SK-N-SH treated with all-trans-retinoic acid at 6 μM for 48 hours (cell line): ENCODE results near the gene CACNA2D2.
A peak's percentile ranks its signal among the peaks of the same experiment; 100 is the strongest.

Experiments used
- ATAC-seq: fragments of 200-7000 bp; cut with Tn5 transposase; 3 replicates; pipeline ENCODE4 v1.9.1; 2020; ENCODE audit warnings: mild to moderate bottlenecking, moderate library complexity
- ARNTL ChIP-seq: fragments of 450-650 bp; formaldehyde crosslinking; IDR thresholded peaks from 2 replicates; pipeline ENCODE4 v1.5.0; 2020; ENCODE audit warnings: low read depth, mild to moderate bottlenecking, moderate library complexity, borderline replicate concordance
- BACH2 ChIP-seq: fragments of 250-450 bp; sonication (Bioruptor Pico); IDR thresholded peaks from 2 replicates; pipeline ENCODE4 v1.9.0; 2021; ENCODE audit warnings: mild to moderate bottlenecking, borderline replicate concordance
- CSDC2 ChIP-seq: fragments of 250-450 bp; sonication (Bioruptor Pico); IDR thresholded peaks from 2 replicates; pipeline ENCODE4 v1.5.0; 2020; ENCODE audit warnings: mild to moderate bottlenecking, moderate library complexity
- ESRRG ChIP-seq: fragments of 250-450 bp; sonication (Bioruptor Pico); IDR thresholded peaks from 2 replicates; pipeline ENCODE4 v1.6.1; 2021; ENCODE audit warnings: mild to moderate bottlenecking
- GLIS3 ChIP-seq: fragments of 250-450 bp; sonication (Bioruptor Pico); IDR thresholded peaks from 2 replicates; pipeline ENCODE4 v1.5.0; 2020; ENCODE audit warnings: mild to moderate bottlenecking, moderate library complexity
- ISL1 ChIP-seq: fragments of 250-450 bp; sonication (Bioruptor Pico); IDR thresholded peaks from 2 replicates; pipeline ENCODE4 v2.1.2; 2022; ENCODE audit warnings: mild to moderate bottlenecking, moderate library complexity
- PPARA ChIP-seq: fragments of 250-450 bp; sonication (Bioruptor Pico); IDR thresholded peaks from 2 replicates; pipeline ENCODE4 v1.5.0; 2020; ENCODE audit warnings: mild to moderate bottlenecking, borderline replicate concordance
- RARB ChIP-seq: fragments of 250-450 bp; sonication (Bioruptor Pico); IDR thresholded peaks from 2 replicates; pipeline ENCODE4 v1.8.0; 2021; ENCODE audit warnings: mild to moderate bottlenecking, moderate library complexity
- SNAI2 ChIP-seq: fragments of 250-450 bp; sonication (Bioruptor Pico); IDR thresholded peaks from 2 replicates; pipeline ENCODE4 v1.5.0; 2020; ENCODE audit warnings: mild to moderate bottlenecking, moderate library complexity
- TCF4 ChIP-seq: fragments of 250-450 bp; sonication (Bioruptor Pico); IDR thresholded peaks from 2 replicates; pipeline ENCODE4 v1.8.0; 2021; ENCODE audit warnings: mild to moderate bottlenecking, moderate library complexity, borderline replicate concordance
- TOX ChIP-seq: fragments of 250-450 bp; sonication (Bioruptor Pico); IDR thresholded peaks from 2 replicates; pipeline ENCODE4 v1.8.0; 2021; ENCODE audit warnings: mild to moderate bottlenecking, moderate library complexity, borderline replicate concordance
- ZC3H10 ChIP-seq: fragments of 250-450 bp; sonication (Bioruptor Pico); IDR thresholded peaks from 2 replicates; pipeline ENCODE4 v1.5.1; 2021; ENCODE audit warnings: mild to moderate bottlenecking, moderate library complexity
- ZFP3 ChIP-seq: fragments of 250-450 bp; sonication (Bioruptor Pico); IDR thresholded peaks from 2 replicates; pipeline ENCODE4 v1.5.0; 2020; ENCODE audit warnings: mild to moderate bottlenecking, moderate library complexity
- ZFP30 ChIP-seq: fragments of 450-650 bp; formaldehyde crosslinking; IDR thresholded peaks from 2 replicates; pipeline ENCODE4 v1.5.0; 2022; ENCODE audit warnings: mild to moderate bottlenecking, moderate library complexity
- ZNF565 ChIP-seq: fragments of 450-650 bp; formaldehyde crosslinking; conservative IDR thresholded peaks from 2 replicates; pipeline ENCODE4 v1.5.0; 2020; ENCODE audit warnings: low read depth, mild to moderate bottlenecking, moderate library complexity
- ZNF70 ChIP-seq: fragments of 450-650 bp; formaldehyde crosslinking; IDR thresholded peaks from 2 replicates; pipeline ENCODE4 v1.5.0; 2020; ENCODE audit warnings: mild to moderate bottlenecking, moderate library complexity
- ZNF8 ChIP-seq: fragments of 450-650 bp; formaldehyde crosslinking; IDR thresholded peaks from 2 replicates; pipeline ENCODE4 v1.5.0; 2020; ENCODE audit warnings: mild to moderate bottlenecking, moderate library complexity
- TF ChIP-seq, protein P1 (sequence below): fragments of 250-450 bp; sonication (Bioruptor Pico); IDR thresholded peaks from 2 replicates; pipeline ENCODE4 v1.5.1; 2021; ENCODE audit warnings: mild to moderate bottlenecking, moderate library complexity
- TF ChIP-seq, protein P2 (sequence below): fragments of 250-450 bp; sonication (Bioruptor Pico); IDR thresholded peaks from 2 replicates; pipeline ENCODE4 v1.5.0; 2020; ENCODE audit warnings: mild to moderate bottlenecking, moderate library complexity
- TF ChIP-seq, protein P3 (sequence below): fragments of 250-450 bp; sonication (Bioruptor Pico); IDR thresholded peaks from 2 replicates; pipeline ENCODE4 v1.5.1; 2020; ENCODE audit warnings: low read depth, mild to moderate bottlenecking, moderate library complexity
- TF ChIP-seq, protein P4 (sequence below): fragments of 250-450 bp; sonication (Bioruptor Pico); IDR thresholded peaks from 2 replicates; pipeline ENCODE4 v1.8.0; 2021; ENCODE audit warnings: low read depth, mild to moderate bottlenecking, moderate library complexity, borderline replicate concordance

Gene CACNA2D2

DNA sequence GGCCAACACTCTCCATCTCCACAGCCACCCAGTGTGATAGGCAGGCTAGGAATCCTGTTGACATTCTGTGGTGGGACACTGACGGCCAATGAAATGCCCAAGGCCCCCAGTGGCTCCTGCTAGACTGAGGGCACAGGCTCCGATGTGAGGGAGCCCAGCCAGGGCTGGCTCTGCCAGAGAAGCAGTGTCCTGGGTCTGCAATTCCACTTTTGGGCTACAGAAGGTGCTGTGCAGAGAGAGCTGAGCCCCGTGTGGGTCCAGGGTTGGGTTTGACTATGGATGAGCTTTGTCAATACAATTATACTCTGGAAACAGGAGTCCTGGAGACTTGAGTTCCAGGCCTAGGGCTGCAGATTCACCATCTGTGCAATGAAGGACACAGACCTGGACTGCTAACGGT lies 88.4 kb downstream of the CACNA2D2 start (continued):
- TF ChIP-seq PPARA (CRISPR knock-in tag) (no peak), CSDC2 (CRISPR knock-in tag) (no peak)

DNA sequence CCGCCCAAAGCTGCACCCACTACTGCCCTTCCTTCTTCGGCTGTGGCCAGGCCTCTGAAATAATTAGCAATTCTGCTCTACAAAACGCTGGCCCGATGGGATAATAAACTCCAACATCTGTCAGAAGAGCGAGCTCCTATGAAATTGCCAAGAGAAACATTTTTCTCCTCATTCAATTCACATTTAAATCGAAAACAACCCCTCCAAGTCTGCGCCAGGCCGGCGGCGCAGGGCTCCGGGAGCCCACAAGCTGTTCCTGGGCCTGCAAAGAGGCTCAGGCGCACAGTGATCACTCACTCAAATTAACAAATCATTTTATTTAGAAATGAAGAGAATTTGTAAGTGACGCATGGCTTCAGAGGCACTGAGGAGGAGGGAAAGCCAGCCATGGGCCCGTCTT lies 88.8 kb downstream of the CACNA2D2 start:
- no peak for TF ChIP-seq SNAI2
- TF ChIP-seq ESRRG (CRISPR knock-in tag): no peak
- TF ChIP-seq ZFP30 (CRISPR knock-in tag): no peak
- no peak for TF ChIP-seq TOX (CRISPR knock-in tag)
- no peak for TF ChIP-seq TCF4
- TF ChIP-seq ZC3H10: no peak
- no peak for TF ChIP-seq ZNF70
- no peak for TF ChIP-seq BACH2 (CRISPR knock-in tag)
- TF ChIP-seq, all 23 proteins: peak for 0
- ATAC-seq: no peak

DNA sequence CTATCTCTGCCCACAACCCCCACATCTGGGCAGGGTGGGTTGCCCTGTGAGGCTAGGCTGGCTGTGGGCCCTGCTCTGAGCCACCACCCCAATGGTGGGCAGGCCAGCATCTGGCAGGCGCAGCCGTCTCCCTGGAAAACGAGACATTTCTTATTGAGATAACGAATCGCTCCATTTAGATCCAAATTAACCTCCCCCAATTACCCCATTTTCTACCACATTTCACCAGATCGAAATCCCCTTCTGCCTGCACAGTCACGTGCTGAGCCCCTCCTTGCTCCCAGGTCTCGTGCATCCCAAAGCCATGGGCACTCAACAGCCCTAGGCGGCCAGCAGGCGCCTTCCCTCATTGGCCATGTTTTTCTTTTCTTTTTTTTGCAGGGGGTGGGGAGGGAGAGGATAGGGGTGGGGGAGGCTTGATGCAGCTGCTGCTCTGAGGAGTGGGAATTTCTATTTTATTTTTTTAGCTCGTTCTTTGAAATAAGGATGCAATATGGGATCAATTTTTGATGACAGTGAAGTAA lies 91.1 kb downstream of the CACNA2D2 start:
- ATAC-seq: no peak
- no peak for TF ChIP-seq ZFP30 (CRISPR knock-in tag)
- no peak for TF ChIP-seq ZNF8 (CRISPR knock-in tag)
- TF ChIP-seq BACH2 (CRISPR knock-in tag): no peak
- no peak for TF ChIP-seq TOX (CRISPR knock-in tag)
- TF ChIP-seq GLIS3 (CRISPR knock-in tag): no peak
- TF ChIP-seq, protein P1, sequence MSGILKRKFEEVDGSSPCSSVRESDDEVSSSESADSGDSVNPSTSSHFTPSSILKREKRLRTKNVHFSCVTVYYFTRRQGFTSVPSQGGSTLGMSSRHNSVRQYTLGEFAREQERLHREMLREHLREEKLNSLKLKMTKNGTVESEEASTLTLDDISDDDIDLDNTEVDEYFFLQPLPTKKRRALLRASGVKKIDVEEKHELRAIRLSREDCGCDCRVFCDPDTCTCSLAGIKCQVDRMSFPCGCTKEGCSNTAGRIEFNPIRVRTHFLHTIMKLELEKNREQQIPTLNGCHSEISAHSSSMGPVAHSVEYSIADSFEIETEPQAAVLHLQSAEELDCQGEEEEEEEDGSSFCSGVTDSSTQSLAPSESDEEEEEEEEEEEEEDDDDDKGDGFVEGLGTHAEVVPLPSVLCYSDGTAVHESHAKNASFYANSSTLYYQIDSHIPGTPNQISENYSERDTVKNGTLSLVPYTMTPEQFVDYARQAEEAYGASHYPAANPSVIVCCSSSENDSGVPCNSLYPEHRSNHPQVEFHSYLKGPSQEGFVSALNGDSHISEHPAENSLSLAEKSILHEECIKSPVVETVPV: no peak
- no peak for TF ChIP-seq TCF4

DNA sequence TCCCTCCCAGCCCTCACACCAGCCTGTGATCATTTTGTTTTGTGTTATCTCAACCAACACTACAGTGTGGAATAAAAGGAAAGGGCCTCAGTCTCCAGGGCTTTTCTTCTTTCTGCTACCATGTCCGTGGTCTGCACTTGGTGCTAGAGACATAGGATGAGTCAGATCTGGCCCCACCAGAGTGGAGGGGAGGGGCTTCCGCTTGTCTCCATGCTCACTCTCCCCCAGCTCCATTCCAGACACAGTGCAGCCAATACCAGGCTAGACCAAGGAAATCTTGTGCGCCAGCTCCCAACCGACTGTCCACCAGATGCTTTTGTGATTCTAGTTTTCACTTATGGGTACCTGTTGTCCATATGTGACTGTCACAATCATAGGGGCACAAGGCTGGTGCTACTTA lies 92.2 kb downstream of the CACNA2D2 start:
- no peak for TF ChIP-seq TOX (CRISPR knock-in tag)
- TF ChIP-seq ZC3H10: no peak
- no peak for TF ChIP-seq PPARA (CRISPR knock-in tag)
- TF ChIP-seq, protein P2, sequence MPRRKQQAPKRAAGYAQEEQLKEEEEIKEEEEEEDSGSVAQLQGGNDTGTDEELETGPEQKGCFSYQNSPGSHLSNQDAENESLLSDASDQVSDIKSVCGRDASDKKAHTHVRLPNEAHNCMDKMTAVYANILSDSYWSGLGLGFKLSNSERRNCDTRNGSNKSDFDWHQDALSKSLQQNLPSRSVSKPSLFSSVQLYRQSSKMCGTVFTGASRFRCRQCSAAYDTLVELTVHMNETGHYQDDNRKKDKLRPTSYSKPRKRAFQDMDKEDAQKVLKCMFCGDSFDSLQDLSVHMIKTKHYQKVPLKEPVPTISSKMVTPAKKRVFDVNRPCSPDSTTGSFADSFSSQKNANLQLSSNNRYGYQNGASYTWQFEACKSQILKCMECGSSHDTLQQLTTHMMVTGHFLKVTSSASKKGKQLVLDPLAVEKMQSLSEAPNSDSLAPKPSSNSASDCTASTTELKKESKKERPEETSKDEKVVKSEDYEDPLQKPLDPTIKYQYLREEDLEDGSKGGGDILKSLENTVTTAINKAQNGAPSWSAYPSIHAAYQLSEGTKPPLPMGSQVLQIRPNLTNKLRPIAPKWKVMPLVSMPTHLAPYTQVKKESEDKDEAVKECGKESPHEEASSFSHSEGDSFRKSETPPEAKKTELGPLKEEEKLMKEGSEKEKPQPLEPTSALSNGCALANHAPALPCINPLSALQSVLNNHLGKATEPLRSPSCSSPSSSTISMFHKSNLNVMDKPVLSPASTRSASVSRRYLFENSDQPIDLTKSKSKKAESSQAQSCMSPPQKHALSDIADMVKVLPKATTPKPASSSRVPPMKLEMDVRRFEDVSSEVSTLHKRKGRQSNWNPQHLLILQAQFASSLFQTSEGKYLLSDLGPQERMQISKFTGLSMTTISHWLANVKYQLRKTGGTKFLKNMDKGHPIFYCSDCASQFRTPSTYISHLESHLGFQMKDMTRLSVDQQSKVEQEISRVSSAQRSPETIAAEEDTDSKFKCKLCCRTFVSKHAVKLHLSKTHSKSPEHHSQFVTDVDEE (CRISPR knock-in tag): no peak
- TF ChIP-seq ZNF8 (CRISPR knock-in tag): no peak
- no peak for TF ChIP-seq ZNF565
- no peak for TF ChIP-seq ESRRG (CRISPR knock-in tag)
- no peak for TF ChIP-seq ISL1
- TF ChIP-seq TCF4: no peak; the same call in 1 of the 2 replicates
- TF ChIP-seq, protein P3, sequence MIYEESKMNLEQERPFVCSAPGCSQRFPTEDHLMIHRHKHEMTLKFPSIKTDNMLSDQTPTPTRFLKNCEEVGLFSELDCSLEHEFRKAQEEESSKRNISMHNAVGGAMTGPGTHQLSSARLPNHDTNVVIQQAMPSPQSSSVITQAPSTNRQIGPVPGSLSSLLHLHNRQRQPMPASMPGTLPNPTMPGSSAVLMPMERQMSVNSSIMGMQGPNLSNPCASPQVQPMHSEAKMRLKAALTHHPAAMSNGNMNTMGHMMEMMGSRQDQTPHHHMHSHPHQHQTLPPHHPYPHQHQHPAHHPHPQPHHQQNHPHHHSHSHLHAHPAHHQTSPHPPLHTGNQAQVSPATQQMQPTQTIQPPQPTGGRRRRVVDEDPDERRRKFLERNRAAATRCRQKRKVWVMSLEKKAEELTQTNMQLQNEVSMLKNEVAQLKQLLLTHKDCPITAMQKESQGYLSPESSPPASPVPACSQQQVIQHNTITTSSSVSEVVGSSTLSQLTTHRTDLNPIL: no peak
- TF ChIP-seq GLIS3 (CRISPR knock-in tag): no peak
- no peak for TF ChIP-seq ARNTL (CRISPR knock-in tag)
- TF ChIP-seq, all 23 proteins: peak for 0
- ATAC-seq: peak; percentile 45

DNA sequence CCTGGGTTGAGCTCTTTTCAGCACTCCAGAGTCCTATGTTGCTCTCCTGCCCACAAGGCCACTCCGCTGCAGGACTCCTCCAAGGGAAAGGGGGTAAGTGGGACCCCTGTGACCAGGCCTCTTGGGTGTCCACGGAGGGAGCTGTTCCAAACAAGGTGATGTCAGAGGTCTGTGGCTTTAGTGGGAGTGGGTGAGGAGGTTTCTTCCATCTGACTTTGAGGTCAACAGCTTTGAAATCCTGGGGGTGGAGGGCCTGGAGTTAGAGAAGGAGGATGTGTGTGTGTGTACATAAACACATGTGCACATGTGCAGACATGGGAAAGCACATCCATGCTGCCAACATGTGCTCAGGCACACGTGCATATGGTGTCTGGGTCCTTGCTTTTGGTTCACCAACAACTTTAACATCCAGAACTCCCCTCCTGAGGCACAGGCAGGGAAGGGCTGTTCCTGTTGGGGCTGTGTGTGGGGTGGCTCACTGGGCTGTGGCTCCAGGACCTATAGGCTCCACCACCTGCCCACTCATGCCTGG lies 92.8 kb downstream of the CACNA2D2 start:
- ATAC-seq: no peak
- TF ChIP-seq BACH2 (CRISPR knock-in tag): no peak

DNA sequence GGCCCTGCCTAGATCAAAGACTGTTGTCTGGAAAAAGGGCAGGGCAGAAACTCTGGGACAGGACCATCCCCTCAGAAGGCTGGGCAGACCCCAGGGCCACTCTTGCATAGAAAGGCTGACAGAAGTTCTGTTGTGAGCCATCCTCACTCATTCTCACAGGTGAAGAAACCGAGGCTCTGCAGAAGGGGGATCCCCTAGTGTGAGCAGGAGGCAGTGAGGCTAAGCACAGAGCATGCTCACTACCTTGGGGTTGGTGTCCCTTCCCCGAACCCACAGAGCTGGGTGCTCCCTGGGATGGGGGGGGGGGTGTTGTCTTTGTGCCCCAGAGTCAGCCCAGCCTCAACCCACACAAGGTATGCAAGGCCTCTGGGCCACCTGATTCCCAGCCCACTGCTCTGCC lies 93.2 kb downstream of the CACNA2D2 start:
- ATAC-seq: no peak
- no peak for TF ChIP-seq BACH2 (CRISPR knock-in tag)
- TF ChIP-seq PPARA (CRISPR knock-in tag): no peak
- no peak for TF ChIP-seq SNAI2
- no peak for TF ChIP-seq ESRRG (CRISPR knock-in tag)
- TF ChIP-seq ZNF565: no peak
- no peak for TF ChIP-seq ISL1
- no peak for TF ChIP-seq ZC3H10
- TF ChIP-seq ZFP30 (CRISPR knock-in tag): no peak
- TF ChIP-seq, protein P4, sequence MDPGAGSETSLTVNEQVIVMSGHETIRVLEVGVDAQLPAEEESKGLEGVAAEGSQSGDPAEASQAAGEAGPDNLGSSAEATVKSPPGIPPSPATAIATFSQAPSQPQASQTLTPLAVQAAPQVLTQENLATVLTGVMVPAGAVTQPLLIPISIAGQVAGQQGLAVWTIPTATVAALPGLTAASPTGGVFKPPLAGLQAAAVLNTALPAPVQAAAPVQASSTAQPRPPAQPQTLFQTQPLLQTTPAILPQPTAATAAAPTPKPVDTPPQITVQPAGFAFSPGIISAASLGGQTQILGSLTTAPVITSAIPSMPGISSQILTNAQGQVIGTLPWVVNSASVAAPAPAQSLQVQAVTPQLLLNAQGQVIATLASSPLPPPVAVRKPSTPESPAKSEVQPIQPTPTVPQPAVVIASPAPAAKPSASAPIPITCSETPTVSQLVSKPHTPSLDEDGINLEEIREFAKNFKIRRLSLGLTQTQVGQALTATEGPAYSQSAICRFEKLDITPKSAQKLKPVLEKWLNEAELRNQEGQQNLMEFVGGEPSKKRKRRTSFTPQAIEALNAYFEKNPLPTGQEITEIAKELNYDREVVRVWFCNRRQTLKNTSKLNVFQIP: no peak
- TF ChIP-seq, protein P1: no peak
- TF ChIP-seq CSDC2 (CRISPR knock-in tag): no peak
- TF ChIP-seq, protein P3: no peak
- TF ChIP-seq ARNTL (CRISPR knock-in tag): no peak
- no peak for TF ChIP-seq GLIS3 (CRISPR knock-in tag)
- no peak for TF ChIP-seq ZFP3 (CRISPR knock-in tag)
- no peak for TF ChIP-seq RARB (CRISPR knock-in tag)
